HUDEP-2 (cell line): ENCODE data around the gene SLC15A1.
"Not testable (repeated sequence)": the region's sequence is repeated elsewhere in the genome, so short reads cannot be mapped to it uniquely, and the experiment has no call there.

Source experiments
- DNase-seq, 76 experiments: peaks; one replicate each; lab custom pipeline; 2025; ENCODE audit not compliant: unreplicated experiment in 76 of 76; lab: John Stamatoyannopoulos, UW

SLC15A1 gene

GRCh38 chr13:98664924-98665637 is 87.4 kb downstream of the SLC15A1 start:
- no peak for DNase-seq

GRCh38 chr13:98664510-98664909 is 88.0 kb downstream of the SLC15A1 start:
- no peak for DNase-seq

GRCh38 chr13:98664047-98664446 is 88.4 kb downstream of the SLC15A1 start:
- DNase-seq = no peak

GRCh38 chr13:98658131-98658530 is 94.3 kb downstream of the SLC15A1 start:
- DNase-seq = peak in 8 of 76 experiments; percentile 1 to 7 (median 4)

GRCh38 chr13:98657506-98658085 is 94.9 kb downstream of the SLC15A1 start:
- DNase-seq = no peak

GRCh38 chr13:98656223-98656622 is 96.2 kb downstream of the SLC15A1 start:
- DNase-seq = no peak

GRCh38 chr13:98653463-98653985 is 98.9 kb downstream of the SLC15A1 start:
- DNase-seq = peak in 55 of 76 experiments; percentile 2 to 64 (median 29)

- no peak for DNase-seq
Observed at GRCh38 chr13:98652721-98653462, 99.6 kb downstream of the SLC15A1 start.

GRCh38 chr13:98652276-98652675 is 100.2 kb downstream of the SLC15A1 start:
- DNase-seq = no peak

GRCh38 chr13:98651744-98652143 is 100.7 kb downstream of the SLC15A1 start:
- DNase-seq = no peak

GRCh38 chr13:98650396-98651107 is 101.9 kb downstream of the SLC15A1 start:
- no peak for DNase-seq

GRCh38 chr13:98649861-98650260 is 102.6 kb downstream of the SLC15A1 start:
- DNase-seq = no peak

GRCh38 chr13:98648686-98649085 is 103.8 kb downstream of the SLC15A1 start:
- DNase-seq = no peak

GRCh38 chr13:98648141-98648540 is 104.3 kb downstream of the SLC15A1 start:
- DNase-seq = no peak

GRCh38 chr13:98647121-98647520 is 105.4 kb downstream of the SLC15A1 start:
- DNase-seq = no peak

GRCh38 chr13:98643479-98643878 is 109.0 kb downstream of the SLC15A1 start:
- no peak for DNase-seq

- DNase-seq = no peak
Observed at GRCh38 chr13:98641075-98641474, 111.4 kb downstream of the SLC15A1 start.

GRCh38 chr13:98639785-98640184 is 112.7 kb downstream of the SLC15A1 start:
- not testable (repeated sequence) for DNase-seq

- not testable (repeated sequence) for DNase-seq
Observed at GRCh38 chr13:98638352-98638751, 114.1 kb downstream of the SLC15A1 start.
